Measurements from ENCODE around the gene CTIF.
"Not testable (repeated sequence)": the region's sequence is repeated elsewhere in the genome, so short reads cannot be mapped to it uniquely, and the experiment has no call there.

CTIF gene

GRCh38 chr18:48715711-48716361, 177.0 kb downstream of the CTIF start:
- DNase-seq, result no peak

- DNase-seq, result not testable (repeated sequence)
Measured at GRCh38 chr18:48717227-48717626, 178.4 kb downstream of the CTIF start.

GRCh38 chr18:48718251-48718959, 179.6 kb downstream of the CTIF start:
- no peak for DNase-seq

GRCh38 chr18:48719388-48719787, 180.6 kb downstream of the CTIF start:
- DNase-seq, result no peak

GRCh38 chr18:48719974-48720654, 181.3 kb downstream of the CTIF start:
- DNase-seq, result no peak

GRCh38 chr18:48720655-48721025, 181.8 kb downstream of the CTIF start:
- no peak for DNase-seq

- DNase-seq, result no peak
Measured at GRCh38 chr18:48721312-48721711, 182.5 kb downstream of the CTIF start.

- DNase-seq, result no peak
Measured at GRCh38 chr18:48723016-48723415, 184.2 kb downstream of the CTIF start.

GRCh38 chr18:48723837-48724236, 185.0 kb downstream of the CTIF start:
- DNase-seq, result no peak

- DNase-seq, result no peak
Measured at GRCh38 chr18:48724442-48724841, 185.6 kb downstream of the CTIF start.

- no peak for DNase-seq
Measured at GRCh38 chr18:48724939-48725338, 186.1 kb downstream of the CTIF start.

GRCh38 chr18:48725562-48725961, 186.7 kb downstream of the CTIF start:
- no peak for DNase-seq

GRCh38 chr18:48727681-48728080, 188.8 kb downstream of the CTIF start:
- no peak for DNase-seq

GRCh38 chr18:48728204-48728833, 189.5 kb downstream of the CTIF start:
- DNase-seq, result peak; percentile 9

GRCh38 chr18:48729404-48729803, 190.6 kb downstream of the CTIF start:
- no peak for DNase-seq

GRCh38 chr18:48730010-48730409, 191.2 kb downstream of the CTIF start:
- no peak for DNase-seq

GRCh38 chr18:48732767-48733424, 194.1 kb downstream of the CTIF start:
- DNase-seq, result no peak

GRCh38 chr18:48733643-48734253, 194.9 kb downstream of the CTIF start:
- DNase-seq, result no peak

- no peak for DNase-seq
Measured at GRCh38 chr18:48734460-48734859, 195.6 kb downstream of the CTIF start.

- no peak for DNase-seq
Measured at GRCh38 chr18:48735080-48735676, 196.3 kb downstream of the CTIF start.

- no peak for DNase-seq
Measured at GRCh38 chr18:48735681-48736255, 196.9 kb downstream of the CTIF start.
